Measurements from ENCODE around the gene COBL.

Gene COBL

GRCh38 chr7:51127618-51127904, 189.0 kb downstream of the COBL start:
- no peak overlapping the region for H3K4me3 ChIP-seq (ENCODE audit: low read depth, low read length)
- no peak for TF ChIP-seq CTCF (IDR thresholded peaks at IDR 0.05; ENCODE audit: borderline replicate concordance, insufficient read depth, low read depth, low read length)

GRCh38 chr7:51126813-51127617, 189.6 kb downstream of the COBL start:
- H3K4me3 ChIP-seq (ENCODE audit: low read depth, low read length): no peak overlapping the region
- no peak for TF ChIP-seq CTCF (IDR thresholded peaks at IDR 0.05; ENCODE audit: borderline replicate concordance, insufficient read depth, low read depth, low read length)

DNA sequence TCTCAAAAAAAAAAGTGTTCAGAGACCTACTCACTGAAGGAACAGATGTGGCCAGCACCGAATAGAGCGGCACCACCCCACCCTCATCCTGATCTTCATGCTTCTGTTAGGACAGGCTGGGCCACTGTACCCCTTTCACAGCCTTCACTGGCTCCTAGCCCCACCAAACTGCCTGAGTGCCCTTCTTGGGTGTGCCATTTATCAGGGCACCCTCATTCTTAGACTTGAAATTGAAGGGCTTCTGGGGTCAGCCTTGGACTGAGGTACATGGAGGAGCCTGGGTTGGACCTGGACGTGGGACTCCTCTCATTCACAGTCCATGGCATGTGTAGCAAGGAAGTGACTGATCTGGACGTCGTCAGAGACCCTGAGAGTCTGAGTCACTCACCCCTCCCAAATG, 190.3 kb downstream of the COBL start:
- TF ChIP-seq CTCF (IDR thresholded peaks at IDR 0.05; ENCODE audit: borderline replicate concordance, insufficient read depth, low read depth, low read length): no peak
- no peak overlapping the region for H3K4me3 ChIP-seq (ENCODE audit: low read depth, low read length)

DNA sequence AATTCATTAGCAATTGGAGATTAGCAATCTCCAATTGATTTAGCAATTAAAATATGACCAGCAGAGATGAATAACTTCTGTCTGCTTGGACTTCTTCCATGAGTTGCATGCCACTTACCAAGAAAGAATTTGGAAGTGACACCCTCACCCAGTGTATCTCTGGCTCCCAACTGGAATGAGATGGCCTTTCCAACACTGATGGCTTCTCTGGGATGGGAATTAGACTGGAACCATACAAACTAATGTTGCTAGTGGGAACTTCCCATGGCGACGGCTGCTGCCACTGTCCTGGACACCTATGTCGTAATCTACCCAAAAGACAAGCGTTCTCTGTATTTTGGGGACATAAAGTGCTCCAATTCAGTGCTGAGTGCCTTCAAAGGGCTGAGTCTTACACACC, 192.3 kb downstream of the COBL start:
- no peak for TF ChIP-seq CTCF (IDR thresholded peaks at IDR 0.05; ENCODE audit: borderline replicate concordance, insufficient read depth, low read depth, low read length)
- H3K4me3 ChIP-seq (ENCODE audit: low read depth, low read length): no peak overlapping the region

- TF ChIP-seq CTCF (IDR thresholded peaks at IDR 0.05; ENCODE audit: borderline replicate concordance, insufficient read depth, low read depth, low read length): no peak
- H3K4me3 ChIP-seq (ENCODE audit: low read depth, low read length): no peak overlapping the region
These were observed 193.1 kb downstream of the COBL start for GRCh38 chr7:51123322-51124019.

- no peak overlapping the region for H3K4me3 ChIP-seq (ENCODE audit: low read depth, low read length)
- TF ChIP-seq CTCF (IDR thresholded peaks at IDR 0.05; ENCODE audit: borderline replicate concordance, insufficient read depth, low read depth, low read length): no peak
These were observed 194.6 kb downstream of the COBL start for GRCh38 chr7:51121931-51122425.
